Measurements from ENCODE around the gene JPH3. TPM values are rescaled to one million over a fixed set of nuclear protein-coding genes. Genes with fewer than 3 reads are reported as not detected.

The JPH3 gene
- total RNA-seq, 1 experiment from 2014 or later: 39.0 TPM

DNA sequence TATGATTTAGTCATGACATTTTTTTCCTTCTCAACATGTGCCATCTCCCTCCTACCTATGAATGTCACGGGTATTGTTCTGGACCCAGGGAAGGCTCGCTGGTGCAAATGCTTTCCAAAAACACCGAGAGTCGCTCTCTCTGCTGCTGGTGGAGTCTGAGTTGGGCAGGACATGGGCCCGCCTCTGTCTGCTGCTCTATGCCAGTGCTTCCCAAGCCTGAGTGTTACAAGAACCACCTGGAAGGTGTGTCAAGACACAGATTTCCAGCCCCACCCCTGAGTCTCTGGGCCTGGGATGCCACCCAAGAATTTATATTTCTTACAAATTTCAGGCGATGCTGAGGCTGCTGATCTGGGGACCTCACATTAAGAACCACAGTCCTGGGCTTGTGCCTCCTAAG is 9.1 kb downstream of the JPH3 start (continued):
- TF ChIP-seq ZBTB21 (CRISPR knock-in tag; IDR thresholded peaks at IDR 0.05; ENCODE audit: borderline replicate concordance) (no peak), E2F4 (CRISPR knock-in tag; IDR thresholded peaks at IDR 0.05; ENCODE audit: borderline replicate concordance, low read depth) (no peak), ATF3 (CRISPR knock-in tag; conservative IDR thresholded peaks at IDR 0.05) (no peak), MXD4 (CRISPR knock-in tag; IDR thresholded peaks at IDR 0.05; ENCODE audit: borderline replicate concordance) (no peak), HMGA2 (CRISPR knock-in tag; IDR thresholded peaks at IDR 0.05) (no peak)
- TF ChIP-seq, protein P1, sequence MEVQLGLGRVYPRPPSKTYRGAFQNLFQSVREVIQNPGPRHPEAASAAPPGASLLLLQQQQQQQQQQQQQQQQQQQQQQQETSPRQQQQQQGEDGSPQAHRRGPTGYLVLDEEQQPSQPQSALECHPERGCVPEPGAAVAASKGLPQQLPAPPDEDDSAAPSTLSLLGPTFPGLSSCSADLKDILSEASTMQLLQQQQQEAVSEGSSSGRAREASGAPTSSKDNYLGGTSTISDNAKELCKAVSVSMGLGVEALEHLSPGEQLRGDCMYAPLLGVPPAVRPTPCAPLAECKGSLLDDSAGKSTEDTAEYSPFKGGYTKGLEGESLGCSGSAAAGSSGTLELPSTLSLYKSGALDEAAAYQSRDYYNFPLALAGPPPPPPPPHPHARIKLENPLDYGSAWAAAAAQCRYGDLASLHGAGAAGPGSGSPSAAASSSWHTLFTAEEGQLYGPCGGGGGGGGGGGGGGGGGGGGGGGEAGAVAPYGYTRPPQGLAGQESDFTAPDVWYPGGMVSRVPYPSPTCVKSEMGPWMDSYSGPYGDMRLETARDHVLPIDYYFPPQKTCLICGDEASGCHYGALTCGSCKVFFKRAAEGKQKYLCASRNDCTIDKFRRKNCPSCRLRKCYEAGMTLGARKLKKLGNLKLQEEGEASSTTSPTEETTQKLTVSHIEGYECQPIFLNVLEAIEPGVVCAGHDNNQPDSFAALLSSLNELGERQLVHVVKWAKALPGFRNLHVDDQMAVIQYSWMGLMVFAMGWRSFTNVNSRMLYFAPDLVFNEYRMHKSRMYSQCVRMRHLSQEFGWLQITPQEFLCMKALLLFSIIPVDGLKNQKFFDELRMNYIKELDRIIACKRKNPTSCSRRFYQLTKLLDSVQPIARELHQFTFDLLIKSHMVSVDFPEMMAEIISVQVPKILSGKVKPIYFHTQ (CRISPR knock-in tag; IDR thresholded peaks at IDR 0.05): no peak
- TF ChIP-seq, protein P2, sequence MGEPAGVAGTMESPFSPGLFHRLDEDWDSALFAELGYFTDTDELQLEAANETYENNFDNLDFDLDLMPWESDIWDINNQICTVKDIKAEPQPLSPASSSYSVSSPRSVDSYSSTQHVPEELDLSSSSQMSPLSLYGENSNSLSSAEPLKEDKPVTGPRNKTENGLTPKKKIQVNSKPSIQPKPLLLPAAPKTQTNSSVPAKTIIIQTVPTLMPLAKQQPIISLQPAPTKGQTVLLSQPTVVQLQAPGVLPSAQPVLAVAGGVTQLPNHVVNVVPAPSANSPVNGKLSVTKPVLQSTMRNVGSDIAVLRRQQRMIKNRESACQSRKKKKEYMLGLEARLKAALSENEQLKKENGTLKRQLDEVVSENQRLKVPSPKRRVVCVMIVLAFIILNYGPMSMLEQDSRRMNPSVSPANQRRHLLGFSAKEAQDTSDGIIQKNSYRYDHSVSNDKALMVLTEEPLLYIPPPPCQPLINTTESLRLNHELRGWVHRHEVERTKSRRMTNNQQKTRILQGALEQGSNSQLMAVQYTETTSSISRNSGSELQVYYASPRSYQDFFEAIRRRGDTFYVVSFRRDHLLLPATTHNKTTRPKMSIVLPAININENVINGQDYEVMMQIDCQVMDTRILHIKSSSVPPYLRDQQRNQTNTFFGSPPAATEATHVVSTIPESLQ (CRISPR knock-in tag; IDR thresholded peaks at IDR 0.05): no peak

DNA sequence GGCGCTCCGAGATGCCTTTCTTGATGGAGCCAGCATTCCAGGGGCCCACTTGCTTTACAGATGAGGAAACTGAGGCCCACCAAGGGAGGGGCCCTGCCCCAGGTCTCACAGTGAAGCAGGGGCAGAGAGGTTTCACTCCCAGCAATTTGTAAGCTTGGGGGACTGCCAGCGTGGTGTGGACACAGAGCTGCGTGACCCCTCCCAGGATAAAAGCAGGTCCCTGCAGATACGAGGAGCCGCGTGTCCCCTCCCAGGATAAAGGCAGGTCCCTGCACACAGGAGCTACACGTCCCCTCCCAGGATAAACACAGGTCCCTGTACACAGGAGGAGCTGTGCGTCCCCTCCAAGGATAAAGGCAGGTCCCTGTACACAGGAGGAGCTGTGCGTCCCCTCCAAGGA is 11.7 kb downstream of the JPH3 start:
- ChIA-PET CTCF (interaction anchor here (1.7 to 1.8 kb wide), 2 partner anchors 22 to 25 kb away, joined by 4 to 8 read pairs; no protein-coding TSS in a partner anchor), POLR2A (no interaction called here)
- no peak overlapping the region for H3K4me3 Mint-ChIP-seq
- ATAC-seq: no peak
- no peaks in the 10 kb centered on the region for H3K36me3 Mint-ChIP-seq
- no peak overlapping the region for H3K27ac Mint-ChIP-seq
- TF ChIP-seq TCF7 (CRISPR knock-in tag; IDR thresholded peaks at IDR 0.05; ENCODE audit: low read depth): no peak
- H3K9me3 Mint-ChIP-seq: no peaks in the 10 kb centered on the region
- DNase-seq (ENCODE audit: low spot score): no peak
- no peaks in the 10 kb centered on the region for H3K27me3 Mint-ChIP-seq (ENCODE audit: low read depth)
- H3K4me1 Mint-ChIP-seq: no peaks in the 10 kb centered on the region; the same call in 1 of the 2 replicates

- no peak overlapping the region for H3K27ac Mint-ChIP-seq
- peaks cover 13% of the 10 kb centered on the region for H3K4me1 Mint-ChIP-seq
- no peak for ATAC-seq
- H3K4me3 Mint-ChIP-seq: no peak overlapping the region
- H3K36me3 Mint-ChIP-seq: no peaks in the 10 kb centered on the region
- no peak for DNase-seq (ENCODE audit: low spot score)
- H3K27me3 Mint-ChIP-seq (ENCODE audit: low read depth): no peaks in the 10 kb centered on the region
- POLR2A ChIA-PET: no interaction called here
- no peaks in the 10 kb centered on the region for H3K9me3 Mint-ChIP-seq
- CTCF ChIA-PET: interaction anchor here (1.3 to 2.3 kb wide), 2 partner anchors 20 to 45 kb away, joined by 7 to 11 read pairs; no protein-coding TSS in a partner anchor
- TF ChIP-seq, protein P3, sequence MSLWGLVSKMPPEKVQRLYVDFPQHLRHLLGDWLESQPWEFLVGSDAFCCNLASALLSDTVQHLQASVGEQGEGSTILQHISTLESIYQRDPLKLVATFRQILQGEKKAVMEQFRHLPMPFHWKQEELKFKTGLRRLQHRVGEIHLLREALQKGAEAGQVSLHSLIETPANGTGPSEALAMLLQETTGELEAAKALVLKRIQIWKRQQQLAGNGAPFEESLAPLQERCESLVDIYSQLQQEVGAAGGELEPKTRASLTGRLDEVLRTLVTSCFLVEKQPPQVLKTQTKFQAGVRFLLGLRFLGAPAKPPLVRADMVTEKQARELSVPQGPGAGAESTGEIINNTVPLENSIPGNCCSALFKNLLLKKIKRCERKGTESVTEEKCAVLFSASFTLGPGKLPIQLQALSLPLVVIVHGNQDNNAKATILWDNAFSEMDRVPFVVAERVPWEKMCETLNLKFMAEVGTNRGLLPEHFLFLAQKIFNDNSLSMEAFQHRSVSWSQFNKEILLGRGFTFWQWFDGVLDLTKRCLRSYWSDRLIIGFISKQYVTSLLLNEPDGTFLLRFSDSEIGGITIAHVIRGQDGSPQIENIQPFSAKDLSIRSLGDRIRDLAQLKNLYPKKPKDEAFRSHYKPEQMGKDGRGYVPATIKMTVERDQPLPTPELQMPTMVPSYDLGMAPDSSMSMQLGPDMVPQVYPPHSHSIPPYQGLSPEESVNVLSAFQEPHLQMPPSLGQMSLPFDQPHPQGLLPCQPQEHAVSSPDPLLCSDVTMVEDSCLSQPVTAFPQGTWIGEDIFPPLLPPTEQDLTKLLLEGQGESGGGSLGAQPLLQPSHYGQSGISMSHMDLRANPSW (CRISPR knock-in tag; conservative IDR thresholded peaks at IDR 0.05; ENCODE audit: low read depth): no peak
- no peak for TF ChIP-seq GRHL2 (CRISPR knock-in tag; IDR thresholded peaks at IDR 0.05; ENCODE audit: insufficient replicate concordance, severe bottlenecking)
- TF ChIP-seq, protein P4, sequence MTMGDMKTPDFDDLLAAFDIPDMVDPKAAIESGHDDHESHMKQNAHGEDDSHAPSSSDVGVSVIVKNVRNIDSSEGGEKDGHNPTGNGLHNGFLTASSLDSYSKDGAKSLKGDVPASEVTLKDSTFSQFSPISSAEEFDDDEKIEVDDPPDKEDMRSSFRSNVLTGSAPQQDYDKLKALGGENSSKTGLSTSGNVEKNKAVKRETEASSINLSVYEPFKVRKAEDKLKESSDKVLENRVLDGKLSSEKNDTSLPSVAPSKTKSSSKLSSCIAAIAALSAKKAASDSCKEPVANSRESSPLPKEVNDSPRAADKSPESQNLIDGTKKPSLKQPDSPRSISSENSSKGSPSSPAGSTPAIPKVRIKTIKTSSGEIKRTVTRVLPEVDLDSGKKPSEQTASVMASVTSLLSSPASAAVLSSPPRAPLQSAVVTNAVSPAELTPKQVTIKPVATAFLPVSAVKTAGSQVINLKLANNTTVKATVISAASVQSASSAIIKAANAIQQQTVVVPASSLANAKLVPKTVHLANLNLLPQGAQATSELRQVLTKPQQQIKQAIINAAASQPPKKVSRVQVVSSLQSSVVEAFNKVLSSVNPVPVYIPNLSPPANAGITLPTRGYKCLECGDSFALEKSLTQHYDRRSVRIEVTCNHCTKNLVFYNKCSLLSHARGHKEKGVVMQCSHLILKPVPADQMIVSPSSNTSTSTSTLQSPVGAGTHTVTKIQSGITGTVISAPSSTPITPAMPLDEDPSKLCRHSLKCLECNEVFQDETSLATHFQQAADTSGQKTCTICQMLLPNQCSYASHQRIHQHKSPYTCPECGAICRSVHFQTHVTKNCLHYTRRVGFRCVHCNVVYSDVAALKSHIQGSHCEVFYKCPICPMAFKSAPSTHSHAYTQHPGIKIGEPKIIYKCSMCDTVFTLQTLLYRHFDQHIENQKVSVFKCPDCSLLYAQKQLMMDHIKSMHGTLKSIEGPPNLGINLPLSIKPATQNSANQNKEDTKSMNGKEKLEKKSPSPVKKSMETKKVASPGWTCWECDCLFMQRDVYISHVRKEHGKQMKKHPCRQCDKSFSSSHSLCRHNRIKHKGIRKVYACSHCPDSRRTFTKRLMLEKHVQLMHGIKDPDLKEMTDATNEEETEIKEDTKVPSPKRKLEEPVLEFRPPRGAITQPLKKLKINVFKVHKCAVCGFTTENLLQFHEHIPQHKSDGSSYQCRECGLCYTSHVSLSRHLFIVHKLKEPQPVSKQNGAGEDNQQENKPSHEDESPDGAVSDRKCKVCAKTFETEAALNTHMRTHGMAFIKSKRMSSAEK (CRISPR knock-in tag; IDR thresholded peaks at IDR 0.05; ENCODE audit: borderline replicate concordance): no peak
- TF ChIP-seq NR3C1 (CRISPR knock-in tag; conservative IDR thresholded peaks at IDR 0.05; ENCODE audit: low read depth): no peak
- no peak for TF ChIP-seq NFYB (CRISPR knock-in tag; conservative IDR thresholded peaks at IDR 0.05; ENCODE audit: low read depth)
- TF ChIP-seq TEAD1 (CRISPR knock-in tag; IDR thresholded peaks at IDR 0.05): no peak
- TF ChIP-seq KAT7 (CRISPR knock-in tag; IDR thresholded peaks at IDR 0.05; ENCODE audit: borderline replicate concordance): no peak
- no peak for TF ChIP-seq ZNF512 (CRISPR knock-in tag; IDR thresholded peaks at IDR 0.05; ENCODE audit: borderline replicate concordance)
Observed at GRCh38 chr16:87615621-87616041, 13.3 kb downstream of the JPH3 start.
